ENCODE results near the gene CACUL1.

CACUL1 gene

GRCh38 chr10:118714366-118714765 is 40.4 kb downstream of the CACUL1 start (continued):
- no peak for TF ChIP-seq CREB5 (CRISPR knock-in tag; IDR thresholded peaks at IDR 0.05; ENCODE audit: low read depth)
- no peak for TF ChIP-seq SNAI2 (CRISPR knock-in tag; IDR thresholded peaks at IDR 0.05)
- no peak for TF ChIP-seq CSRNP3 (CRISPR knock-in tag; IDR thresholded peaks at IDR 0.05)
- no peak for TF ChIP-seq ZNF565 (CRISPR knock-in tag; conservative IDR thresholded peaks at IDR 0.05; ENCODE audit: low read depth)
- TF ChIP-seq ARNTL (CRISPR knock-in tag; IDR thresholded peaks at IDR 0.05; ENCODE audit: borderline replicate concordance, low read depth): no peak

- TF ChIP-seq TOX (CRISPR knock-in tag; IDR thresholded peaks at IDR 0.05; ENCODE audit: borderline replicate concordance) (no peak), CSRNP3 (CRISPR knock-in tag; IDR thresholded peaks at IDR 0.05) (no peak), ZNF70 (CRISPR knock-in tag; IDR thresholded peaks at IDR 0.05) (no peak), CREB5 (CRISPR knock-in tag; IDR thresholded peaks at IDR 0.05; ENCODE audit: low read depth) (no peak), ZNF565 (CRISPR knock-in tag; conservative IDR thresholded peaks at IDR 0.05; ENCODE audit: low read depth) (no peak), RARB (CRISPR knock-in tag; IDR thresholded peaks at IDR 0.05) (no peak), PPARA (CRISPR knock-in tag; IDR thresholded peaks at IDR 0.05; ENCODE audit: borderline replicate concordance) (no peak), CSDC2 (CRISPR knock-in tag; IDR thresholded peaks at IDR 0.05) (no peak), PATZ1 (CRISPR knock-in tag; IDR thresholded peaks at IDR 0.05; ENCODE audit: borderline replicate concordance) (no peak), SNAI2 (CRISPR knock-in tag; IDR thresholded peaks at IDR 0.05) (no peak), ESRRG (CRISPR knock-in tag; IDR thresholded peaks at IDR 0.05) (no peak), ZFP30 (CRISPR knock-in tag; IDR thresholded peaks at IDR 0.05) (no peak), TSHZ2 (CRISPR knock-in tag; IDR thresholded peaks at IDR 0.05) (no peak), ZC3H10 (CRISPR knock-in tag; IDR thresholded peaks at IDR 0.05) (no peak), TCF4 (CRISPR knock-in tag; IDR thresholded peaks at IDR 0.05; ENCODE audit: borderline replicate concordance) (no peak), ARNTL (CRISPR knock-in tag; IDR thresholded peaks at IDR 0.05; ENCODE audit: borderline replicate concordance, low read depth) (no peak), BACH2 (CRISPR knock-in tag; IDR thresholded peaks at IDR 0.05; ENCODE audit: borderline replicate concordance) (no peak), OSR1 (CRISPR knock-in tag; IDR thresholded peaks at IDR 0.05) (no peak)
- ATAC-seq: peak; percentile 55
These were observed 41.7 kb downstream of the CACUL1 start for GRCh38 chr10:118712930-118713634.

- TF ChIP-seq TCF4 (CRISPR knock-in tag; IDR thresholded peaks at IDR 0.05; ENCODE audit: borderline replicate concordance) (no peak), GLIS3 (CRISPR knock-in tag; IDR thresholded peaks at IDR 0.05) (no peak), SNAI2 (CRISPR knock-in tag; IDR thresholded peaks at IDR 0.05) (no peak), ZC3H10 (CRISPR knock-in tag; IDR thresholded peaks at IDR 0.05) (no peak), CSDC2 (CRISPR knock-in tag; IDR thresholded peaks at IDR 0.05) (no peak), TOX (CRISPR knock-in tag; IDR thresholded peaks at IDR 0.05; ENCODE audit: borderline replicate concordance) (no peak), ZNF565 (CRISPR knock-in tag; conservative IDR thresholded peaks at IDR 0.05; ENCODE audit: low read depth) (no peak), ZNF70 (CRISPR knock-in tag; IDR thresholded peaks at IDR 0.05) (no peak)
- ATAC-seq: no peak
These were observed 42.7 kb downstream of the CACUL1 start for GRCh38 chr10:118712080-118712479.
